SH-SY5Y (cell line): ENCODE data around the gene OR2A12.

Source experiments
- GATA2 ChIP-seq: IDR thresholded peaks from 2 replicates; pipeline ENCODE4 v1.6.1; 2011; ENCODE audit warnings: mild to moderate bottlenecking, low read depth, low read length
- GATA3 ChIP-seq: IDR thresholded peaks from 2 replicates; pipeline ENCODE4 v1.6.1; 2011; ENCODE audit warnings: low read depth, mild to moderate bottlenecking, low read length, moderate library complexity

DNA sequence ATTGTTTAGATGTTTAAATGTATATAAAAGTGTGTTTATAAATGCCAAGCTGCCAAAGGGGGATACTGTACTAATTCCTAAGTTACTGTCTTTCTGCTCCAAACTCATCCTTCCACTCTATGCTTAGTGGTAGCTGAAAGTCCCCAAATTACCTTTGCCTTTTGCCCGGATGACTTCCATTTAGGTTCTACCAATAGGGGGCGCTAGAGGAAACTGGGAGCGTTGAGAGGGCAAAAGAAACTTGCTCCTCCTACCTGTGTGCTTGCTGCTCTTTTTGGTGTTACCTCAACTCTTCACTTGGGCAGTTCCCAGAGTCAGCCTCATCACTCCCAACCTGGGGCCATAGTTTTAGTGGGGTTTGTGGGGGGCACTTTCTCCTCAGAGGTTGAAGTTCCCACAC is 22.4 kb upstream of the OR2A12 start:
- TF ChIP-seq GATA2 (no peak), GATA3 (no peak)
